HepG2 (cell line): ENCODE results near the gene PCYT2. TPM values are rescaled to one million over a fixed set of nuclear protein-coding genes. Genes with fewer than 3 reads are reported as not detected.

Experiments used
- AFF4 ChIP-seq: sonication (generic); formaldehyde crosslinking; IDR thresholded peaks from 2 replicates; pipeline ENCODE4 v1.4.0; 2020; ENCODE audit warnings: missing genetic modification reagents
- CREB1 ChIP-seq, 2 experiments: fragments of 450-650 bp in 1 of 2; IDR thresholded peaks; 2 replicates each; pipeline ENCODE4 v1.6.1; 2016 to 2017; ENCODE audit warnings: control low read depth in 1 of 2, mild to moderate bottlenecking in 1 of 2, missing compliant biosample characterization in 1 of 2, missing genetic modification characterization in 1 of 2
- GMEB1 ChIP-seq: sonication (generic); formaldehyde crosslinking; IDR thresholded peaks from 2 replicates; pipeline ENCODE4 v1.5.1; 2020; ENCODE audit warnings: missing genetic modification reagents, mild to moderate bottlenecking, borderline replicate concordance
- HBP1 ChIP-seq: IDR thresholded peaks from 2 replicates; pipeline ENCODE4 v1.6.1; 2016; ENCODE audit warnings: low read depth, control low read depth
- KLF6 ChIP-seq: IDR thresholded peaks from 2 replicates; pipeline ENCODE4 v1.8.0; 2016; ENCODE audit warnings: missing biosample characterization, missing genetic modification reagents
- NFATC3 ChIP-seq: sonication (generic); formaldehyde crosslinking; IDR thresholded peaks from 2 replicates; pipeline ENCODE4 v1.5.1; 2020; ENCODE audit warnings: mild to moderate bottlenecking, missing genetic modification reagents
- NR2F6 ChIP-seq, 2 experiments: IDR thresholded peaks; 2 replicates each; pipeline ENCODE4 v1.6.1; 2016; ENCODE audit warnings: antibody characterized with exemption in 1 of 2, mild to moderate bottlenecking in 1 of 2
- PRMT3 ChIP-seq: sonication (generic); formaldehyde crosslinking; IDR thresholded peaks from 2 replicates; pipeline ENCODE4 v1.8.1; 2022; ENCODE audit warnings: low read depth, mild to moderate bottlenecking, moderate library complexity, missing genetic modification reagents, borderline replicate concordance
- RFX3 ChIP-seq: IDR thresholded peaks from 2 replicates; pipeline ENCODE4 v1.6.1; 2016; ENCODE audit warnings: missing biosample characterization, missing genetic modification reagents
- SMYD3 ChIP-seq: sonication (generic); formaldehyde crosslinking; IDR thresholded peaks from 2 replicates; pipeline ENCODE4 v1.8.1; 2023; ENCODE audit warnings: mild to moderate bottlenecking, missing genetic modification reagents
- SP140L ChIP-seq: sonication (generic); formaldehyde crosslinking; IDR thresholded peaks from 2 replicates; pipeline ENCODE4 v1.4.0; 2020; ENCODE audit warnings: missing genetic modification reagents, borderline replicate concordance
- ZC3H4 ChIP-seq: sonication (generic); formaldehyde crosslinking; IDR thresholded peaks from 2 replicates; pipeline ENCODE4 v1.4.0; 2020; ENCODE audit warnings: missing genetic modification reagents, borderline replicate concordance
- ZKSCAN8 ChIP-seq: IDR thresholded peaks from 2 replicates; pipeline ENCODE4 v1.6.1; 2016; ENCODE audit warnings: borderline replicate concordance, missing genetic modification reagents, missing compliant biosample characterization
- ZNF143 ChIP-seq: sonication (generic); formaldehyde crosslinking; IDR thresholded peaks from 2 replicates; pipeline ENCODE4 v1.4.0; 2020; ENCODE audit warnings: missing genetic modification reagents
- ZNF160 ChIP-seq: sonication (generic); formaldehyde crosslinking; IDR thresholded peaks from 2 replicates; pipeline ENCODE4 v1.8.0; 2022; ENCODE audit warnings: mild to moderate bottlenecking, inconsistent platforms, missing genetic modification reagents
- ZNF354B ChIP-seq: sonication (generic); formaldehyde crosslinking; IDR thresholded peaks from 2 replicates; pipeline ENCODE4 v1.8.0; 2022; ENCODE audit warnings: mild to moderate bottlenecking, missing genetic modification reagents
- ZNF713 ChIP-seq: sonication (generic); formaldehyde crosslinking; IDR thresholded peaks from 2 replicates; pipeline ENCODE4 v1.4.0; 2020; ENCODE audit warnings: mild to moderate bottlenecking, missing genetic modification reagents
- ZNF761 ChIP-seq: sonication (generic); formaldehyde crosslinking; conservative IDR thresholded peaks from 2 replicates; pipeline ENCODE4 v1.4.0; 2020; ENCODE audit warnings: mild to moderate bottlenecking, missing genetic modification reagents
- polyA plus RNA-seq, 8 experiments: library from polyadenylated mRNA; depleted of rRNA in 3 of 8; stranded (reverse) in 7 of 8; unstranded in 1 of 8; fragments of >200 nt; fragmentation: Illumina TruSeq in 4 of 8; extraction: Trizol in 4 of 8; gene quantifications; 2 replicates each; pipeline versions ENCODE4 v1.2.1 to v1.2.3, GENCODE V29; 2011 to 2016; ENCODE audit warnings: low read depth in 4 of 8, missing spikeins in 1 of 8, mixed read lengths in 1 of 8; ENCODE audit not compliant: insufficient read depth in 1 of 8
- total RNA-seq, 5 experiments: library from RNA; depleted of rRNA; stranded (reverse); fragments of >200 nt; fragmentation: Illumina TruSeq; extraction: Trizol; gene quantifications; 2 replicates each; pipeline ENCODE4 v1.2.3, GENCODE V29; 2016; ENCODE audit warnings: low read depth in 1 of 5
- TF ChIP-seq, protein P1 (sequence below): sonication (generic); formaldehyde crosslinking; IDR thresholded peaks from 2 replicates; pipeline ENCODE4 v1.4.0; 2020; ENCODE audit warnings: missing genetic modification reagents, borderline replicate concordance

PCYT2 gene
- total and polyA plus RNA-seq, 2 of the 13 experiments (the other 11 are each of a cell fraction or from before 2014, with no cell fraction given), result 147 to 297 TPM

GRCh38 chr17:81859906-81860755, 51.1 kb downstream of the PCYT2 start, which contains the start of gene P4HB (continued):
- TF ChIP-seq, protein P1, sequence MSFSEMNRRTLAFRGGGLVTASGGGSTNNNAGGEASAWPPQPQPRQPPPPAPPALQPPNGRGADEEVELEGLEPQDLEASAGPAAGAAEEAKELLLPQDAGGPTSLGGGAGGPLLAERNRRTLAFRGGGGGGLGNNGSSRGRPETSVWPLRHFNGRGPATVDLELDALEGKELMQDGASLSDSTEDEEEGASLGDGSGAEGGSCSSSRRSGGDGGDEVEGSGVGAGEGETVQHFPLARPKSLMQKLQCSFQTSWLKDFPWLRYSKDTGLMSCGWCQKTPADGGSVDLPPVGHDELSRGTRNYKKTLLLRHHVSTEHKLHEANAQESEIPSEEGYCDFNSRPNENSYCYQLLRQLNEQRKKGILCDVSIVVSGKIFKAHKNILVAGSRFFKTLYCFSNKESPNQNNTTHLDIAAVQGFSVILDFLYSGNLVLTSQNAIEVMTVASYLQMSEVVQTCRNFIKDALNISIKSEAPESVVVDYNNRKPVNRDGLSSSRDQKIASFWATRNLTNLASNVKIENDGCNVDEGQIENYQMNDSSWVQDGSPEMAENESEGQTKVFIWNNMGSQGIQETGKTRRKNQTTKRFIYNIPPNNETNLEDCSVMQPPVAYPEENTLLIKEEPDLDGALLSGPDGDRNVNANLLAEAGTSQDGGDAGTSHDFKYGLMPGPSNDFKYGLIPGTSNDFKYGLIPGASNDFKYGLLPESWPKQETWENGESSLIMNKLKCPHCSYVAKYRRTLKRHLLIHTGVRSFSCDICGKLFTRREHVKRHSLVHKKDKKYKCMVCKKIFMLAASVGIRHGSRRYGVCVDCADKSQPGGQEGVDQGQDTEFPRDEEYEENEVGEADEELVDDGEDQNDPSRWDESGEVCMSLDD, result peak; percentile 13; the same call in 1 of the 2 replicates
- no peak for TF ChIP-seq SMYD3 (CRISPR knock-in tag)
- TF ChIP-seq HBP1, result peak; percentile 96
- TF ChIP-seq AFF4 (CRISPR knock-in tag), result no peak
- no peak for TF ChIP-seq NFATC3
- TF ChIP-seq SP140L (CRISPR knock-in tag), result no peak
- TF ChIP-seq PRMT3 (CRISPR knock-in tag), result no peak
- 0 out of 2 replicates have a peak, but pooled peaks have one; percentile 58 for TF ChIP-seq ZNF713 (CRISPR knock-in tag)
- TF ChIP-seq ZNF761, result peak; percentile 52
- TF ChIP-seq ZNF354B (CRISPR knock-in tag), result no peak
- TF ChIP-seq KLF6 (CRISPR knock-in tag), result no peak
- no peak; the same call in 1 of the 2 replicates for TF ChIP-seq ZNF160
- no peak for TF ChIP-seq ZKSCAN8
- no peak for TF ChIP-seq CREB1 (IDR thresholded peaks at IDR 0.05)
- TF ChIP-seq CREB1 (CRISPR knock-in tag; IDR thresholded peaks at IDR 0.05), result no peak
- no peak for TF ChIP-seq ZC3H4
- no peak for TF ChIP-seq RFX3 (CRISPR knock-in tag)
- TF ChIP-seq GMEB1 (CRISPR knock-in tag), result no peak
- TF ChIP-seq ZNF143 (CRISPR knock-in tag), result no peak
- no peak for TF ChIP-seq NR2F6 (IDR thresholded peaks at IDR 0.05)
- TF ChIP-seq NR2F6 (CRISPR knock-in tag; IDR thresholded peaks at IDR 0.05), result no peak
